Measurements from ENCODE around the gene SMCO3. TPM values are rescaled to one million over a fixed set of nuclear protein-coding genes. Genes with fewer than 3 reads are reported as not detected.

The SMCO3 gene
- total RNA-seq, 4 donors from 2014 or later: 0.12 TPM; not detected in 3

DNA sequence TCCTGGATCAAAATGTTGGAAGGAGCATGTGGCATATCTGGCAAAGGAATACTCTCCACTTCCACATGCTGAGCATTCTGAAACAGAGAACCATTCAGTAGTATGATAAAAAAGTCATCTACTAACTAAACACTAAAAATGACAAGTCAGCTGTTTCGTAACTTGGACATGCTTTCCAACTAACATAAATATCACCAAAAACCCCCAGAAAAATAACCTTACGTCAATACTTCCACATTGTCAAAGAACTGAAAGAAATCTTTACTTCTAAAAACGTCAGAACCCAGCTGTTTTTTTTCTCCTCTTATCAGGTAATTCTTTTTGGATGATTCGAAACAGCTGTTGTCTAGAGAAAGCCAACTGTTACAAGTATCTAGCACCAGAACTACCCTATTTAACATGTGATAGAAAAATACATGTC, 18.9 kb downstream of the SMCO3 start:
- H3K9me3 ChIP-seq: no peaks in the 10 kb centered on the region
- no peak overlapping the region for H3K27ac ChIP-seq
- H3K36me3 ChIP-seq: peaks cover 0 to 97% of the 10 kb centered on the region in 2 donors
- ATAC-seq (no peak), DNase-seq (no peak)
- H3K27me3 ChIP-seq: no peaks in the 10 kb centered on the region
- in situ Hi-C loops (cut with MboI; ENCODE audit: low sequenced_read_pairs in 4 of 4) (loop anchor here in 2 of 4 donors (25.0 kb wide), 2 partner anchors 1092 to 1117 kb away; partner anchors contain the start of genes DERA (in 1 of the 2) and STRAP (in 1 of the 2)), intact Hi-C loops (cut with DNase I; ENCODE audit: low total_unique reads) (no loop called here)
- TF ChIP-seq, protein P1, sequence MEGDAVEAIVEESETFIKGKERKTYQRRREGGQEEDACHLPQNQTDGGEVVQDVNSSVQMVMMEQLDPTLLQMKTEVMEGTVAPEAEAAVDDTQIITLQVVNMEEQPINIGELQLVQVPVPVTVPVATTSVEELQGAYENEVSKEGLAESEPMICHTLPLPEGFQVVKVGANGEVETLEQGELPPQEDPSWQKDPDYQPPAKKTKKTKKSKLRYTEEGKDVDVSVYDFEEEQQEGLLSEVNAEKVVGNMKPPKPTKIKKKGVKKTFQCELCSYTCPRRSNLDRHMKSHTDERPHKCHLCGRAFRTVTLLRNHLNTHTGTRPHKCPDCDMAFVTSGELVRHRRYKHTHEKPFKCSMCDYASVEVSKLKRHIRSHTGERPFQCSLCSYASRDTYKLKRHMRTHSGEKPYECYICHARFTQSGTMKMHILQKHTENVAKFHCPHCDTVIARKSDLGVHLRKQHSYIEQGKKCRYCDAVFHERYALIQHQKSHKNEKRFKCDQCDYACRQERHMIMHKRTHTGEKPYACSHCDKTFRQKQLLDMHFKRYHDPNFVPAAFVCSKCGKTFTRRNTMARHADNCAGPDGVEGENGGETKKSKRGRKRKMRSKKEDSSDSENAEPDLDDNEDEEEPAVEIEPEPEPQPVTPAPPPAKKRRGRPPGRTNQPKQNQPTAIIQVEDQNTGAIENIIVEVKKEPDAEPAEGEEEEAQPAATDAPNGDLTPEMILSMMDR (IDR thresholded peaks at IDR 0.05 in 4 of 5, conservative IDR thresholded peaks at IDR 0.05 in 1 of 5): no peak
- no peak for TF ChIP-seq POLR2A (IDR thresholded peaks at IDR 0.05)
- H3K4me1 ChIP-seq: no peaks in the 10 kb centered on the region
- H3K4me3 ChIP-seq: no peak overlapping the region

DNA sequence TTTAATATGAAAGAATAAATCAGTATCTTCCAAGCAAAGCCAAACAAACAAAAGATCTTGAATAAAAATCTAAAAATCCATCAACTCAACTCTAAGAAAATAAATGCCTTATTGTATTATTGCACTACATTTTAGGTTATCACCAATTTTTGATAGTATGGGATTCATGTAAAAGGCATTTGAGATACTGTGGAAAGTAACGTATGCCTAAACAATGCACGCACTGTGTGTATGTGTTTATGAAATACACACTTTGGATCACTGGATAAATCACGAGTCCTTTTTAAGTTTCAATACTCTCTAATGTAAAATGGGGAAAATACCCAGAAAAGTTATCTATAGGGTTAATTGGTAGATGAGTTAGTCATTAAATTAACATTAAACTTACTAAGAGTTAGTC, 28.4 kb downstream of the SMCO3 start:
- no peak for DNase-seq
- intact Hi-C loops (cut with DNase I; ENCODE audit: low total_unique reads) (no loop called here), in situ Hi-C loops (cut with MboI; ENCODE audit: low sequenced_read_pairs in 4 of 4) (loop anchor here in 2 of 4 donors (25.0 kb wide), 2 partner anchors 1102 to 1127 kb away; partner anchors contain the start of genes DERA (in 1 of the 2) and STRAP (in 1 of the 2))
- Histone ChIP-seq H3K36me3 (peaks cover 3 to 45% of the 10 kb centered on the region in 2 donors), H3K4me1 (no peaks in the 10 kb centered on the region), H3K4me3 (no peak overlapping the region), H3K27me3 (no peaks in the 10 kb centered on the region), H3K9me3 (no peaks in the 10 kb centered on the region), H3K27ac (no peak overlapping the region)
- no peak for TF ChIP-seq POLR2A (IDR thresholded peaks at IDR 0.05)
- TF ChIP-seq, protein P1 (IDR thresholded peaks at IDR 0.05 in 4 of 5, conservative IDR thresholded peaks at IDR 0.05 in 1 of 5): no peak
- ATAC-seq: no peak

DNA sequence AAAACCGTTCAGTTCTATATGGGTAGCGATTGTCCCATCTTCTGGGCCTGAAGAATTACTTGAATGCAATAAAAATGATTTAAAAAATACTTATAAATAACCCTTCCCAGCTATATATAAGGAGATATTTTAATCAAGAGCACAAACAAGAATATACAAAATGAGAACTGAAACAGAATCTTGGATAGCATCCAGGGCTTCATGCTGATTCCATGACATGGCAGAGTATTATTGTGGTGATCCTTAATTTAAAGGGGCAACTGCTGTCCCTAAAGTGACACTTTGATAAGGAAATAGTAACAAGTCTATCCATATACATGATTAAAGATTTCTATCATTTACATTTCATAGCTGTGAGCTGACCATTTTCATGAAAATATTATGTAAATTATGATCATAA, 29.5 kb downstream of the SMCO3 start:
- Histone ChIP-seq H3K27me3 (no peaks in the 10 kb centered on the region), H3K36me3 (peaks cover under 1 to 34% of the 10 kb centered on the region in 2 donors), H3K27ac (no peak overlapping the region), H3K9me3 (no peaks in the 10 kb centered on the region), H3K4me1 (no peaks in the 10 kb centered on the region), H3K4me3 (no peak overlapping the region)
- no peak for ATAC-seq
- intact Hi-C loops (cut with DNase I; ENCODE audit: low total_unique reads) (no loop called here), in situ Hi-C loops (cut with MboI; ENCODE audit: low sequenced_read_pairs in 4 of 4) (loop anchor here in 2 of 4 donors (25.0 kb wide), 2 partner anchors 1103 to 1128 kb away; partner anchors contain the start of genes DERA (in 1 of the 2) and STRAP (in 1 of the 2))
- TF ChIP-seq, protein P1 (IDR thresholded peaks at IDR 0.05 in 4 of 5, conservative IDR thresholded peaks at IDR 0.05 in 1 of 5): no peak
- no peak for TF ChIP-seq POLR2A (IDR thresholded peaks at IDR 0.05)
- DNase-seq: no peak

- DNase-seq: no peak
- no peaks in the 10 kb centered on the region for H3K4me1 ChIP-seq
- no peak for TF ChIP-seq POLR2A (IDR thresholded peaks at IDR 0.05)
- TF ChIP-seq, protein P1 (IDR thresholded peaks at IDR 0.05 in 4 of 5, conservative IDR thresholded peaks at IDR 0.05 in 1 of 5): no peak
- ATAC-seq: no peak
- intact Hi-C loops (cut with DNase I; ENCODE audit: low total_unique reads) (no loop called here), in situ Hi-C loops (cut with MboI; ENCODE audit: low sequenced_read_pairs in 4 of 4) (loop anchor here in 2 of 4 donors (25.0 kb wide), 2 partner anchors 1105 to 1130 kb away; partner anchors contain the start of genes DERA (in 1 of the 2) and STRAP (in 1 of the 2))
- H3K9me3 ChIP-seq: no peaks in the 10 kb centered on the region
- no peaks in the 10 kb centered on the region for H3K27me3 ChIP-seq
- H3K36me3 ChIP-seq: peaks cover 0 to 17% of the 10 kb centered on the region in 2 donors
- H3K4me3 ChIP-seq: no peak overlapping the region
- no peak overlapping the region for H3K27ac ChIP-seq
These were observed 31.2 kb downstream of the SMCO3 start for GRCh38 chr12:14782756-14783155.

Measured in gastrocnemius medialis (tissue), 4 donors.